ENCODE data around the gene ARSB. TPM values are rescaled to one million over a fixed set of nuclear protein-coding genes. Genes with fewer than 3 reads are reported as not detected.
A peak's percentile ranks its signal among the peaks of the same experiment; 100 is the strongest.

The ARSB gene
- total and polyA plus RNA-seq, 9 of the 15 experiments (the other 6 are each of a cell fraction or from before 2014, with no cell fraction given): 0.52 to 4.6 (median 2.4) TPM

DNA sequence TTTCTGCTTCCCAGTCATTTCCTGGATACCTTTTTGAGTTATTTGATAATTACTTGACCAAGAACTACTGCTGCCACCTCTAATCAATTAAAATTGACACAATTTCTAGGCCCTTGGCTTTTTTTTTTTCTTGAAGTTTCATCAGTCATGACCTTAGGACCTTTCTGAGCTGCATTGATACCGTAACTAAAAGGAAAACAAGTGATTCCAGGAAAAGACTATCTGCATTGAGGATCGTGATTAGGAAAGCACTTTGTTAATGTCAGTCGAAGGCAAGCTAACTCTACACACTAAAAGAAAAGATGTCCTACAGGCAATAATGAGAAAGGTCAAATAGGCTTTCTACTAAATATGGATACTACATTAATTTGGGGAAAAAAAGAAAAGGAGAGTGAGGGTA is 69.9 kb downstream of the ARSB start (continued):
- TF ChIP-seq, protein P1, sequence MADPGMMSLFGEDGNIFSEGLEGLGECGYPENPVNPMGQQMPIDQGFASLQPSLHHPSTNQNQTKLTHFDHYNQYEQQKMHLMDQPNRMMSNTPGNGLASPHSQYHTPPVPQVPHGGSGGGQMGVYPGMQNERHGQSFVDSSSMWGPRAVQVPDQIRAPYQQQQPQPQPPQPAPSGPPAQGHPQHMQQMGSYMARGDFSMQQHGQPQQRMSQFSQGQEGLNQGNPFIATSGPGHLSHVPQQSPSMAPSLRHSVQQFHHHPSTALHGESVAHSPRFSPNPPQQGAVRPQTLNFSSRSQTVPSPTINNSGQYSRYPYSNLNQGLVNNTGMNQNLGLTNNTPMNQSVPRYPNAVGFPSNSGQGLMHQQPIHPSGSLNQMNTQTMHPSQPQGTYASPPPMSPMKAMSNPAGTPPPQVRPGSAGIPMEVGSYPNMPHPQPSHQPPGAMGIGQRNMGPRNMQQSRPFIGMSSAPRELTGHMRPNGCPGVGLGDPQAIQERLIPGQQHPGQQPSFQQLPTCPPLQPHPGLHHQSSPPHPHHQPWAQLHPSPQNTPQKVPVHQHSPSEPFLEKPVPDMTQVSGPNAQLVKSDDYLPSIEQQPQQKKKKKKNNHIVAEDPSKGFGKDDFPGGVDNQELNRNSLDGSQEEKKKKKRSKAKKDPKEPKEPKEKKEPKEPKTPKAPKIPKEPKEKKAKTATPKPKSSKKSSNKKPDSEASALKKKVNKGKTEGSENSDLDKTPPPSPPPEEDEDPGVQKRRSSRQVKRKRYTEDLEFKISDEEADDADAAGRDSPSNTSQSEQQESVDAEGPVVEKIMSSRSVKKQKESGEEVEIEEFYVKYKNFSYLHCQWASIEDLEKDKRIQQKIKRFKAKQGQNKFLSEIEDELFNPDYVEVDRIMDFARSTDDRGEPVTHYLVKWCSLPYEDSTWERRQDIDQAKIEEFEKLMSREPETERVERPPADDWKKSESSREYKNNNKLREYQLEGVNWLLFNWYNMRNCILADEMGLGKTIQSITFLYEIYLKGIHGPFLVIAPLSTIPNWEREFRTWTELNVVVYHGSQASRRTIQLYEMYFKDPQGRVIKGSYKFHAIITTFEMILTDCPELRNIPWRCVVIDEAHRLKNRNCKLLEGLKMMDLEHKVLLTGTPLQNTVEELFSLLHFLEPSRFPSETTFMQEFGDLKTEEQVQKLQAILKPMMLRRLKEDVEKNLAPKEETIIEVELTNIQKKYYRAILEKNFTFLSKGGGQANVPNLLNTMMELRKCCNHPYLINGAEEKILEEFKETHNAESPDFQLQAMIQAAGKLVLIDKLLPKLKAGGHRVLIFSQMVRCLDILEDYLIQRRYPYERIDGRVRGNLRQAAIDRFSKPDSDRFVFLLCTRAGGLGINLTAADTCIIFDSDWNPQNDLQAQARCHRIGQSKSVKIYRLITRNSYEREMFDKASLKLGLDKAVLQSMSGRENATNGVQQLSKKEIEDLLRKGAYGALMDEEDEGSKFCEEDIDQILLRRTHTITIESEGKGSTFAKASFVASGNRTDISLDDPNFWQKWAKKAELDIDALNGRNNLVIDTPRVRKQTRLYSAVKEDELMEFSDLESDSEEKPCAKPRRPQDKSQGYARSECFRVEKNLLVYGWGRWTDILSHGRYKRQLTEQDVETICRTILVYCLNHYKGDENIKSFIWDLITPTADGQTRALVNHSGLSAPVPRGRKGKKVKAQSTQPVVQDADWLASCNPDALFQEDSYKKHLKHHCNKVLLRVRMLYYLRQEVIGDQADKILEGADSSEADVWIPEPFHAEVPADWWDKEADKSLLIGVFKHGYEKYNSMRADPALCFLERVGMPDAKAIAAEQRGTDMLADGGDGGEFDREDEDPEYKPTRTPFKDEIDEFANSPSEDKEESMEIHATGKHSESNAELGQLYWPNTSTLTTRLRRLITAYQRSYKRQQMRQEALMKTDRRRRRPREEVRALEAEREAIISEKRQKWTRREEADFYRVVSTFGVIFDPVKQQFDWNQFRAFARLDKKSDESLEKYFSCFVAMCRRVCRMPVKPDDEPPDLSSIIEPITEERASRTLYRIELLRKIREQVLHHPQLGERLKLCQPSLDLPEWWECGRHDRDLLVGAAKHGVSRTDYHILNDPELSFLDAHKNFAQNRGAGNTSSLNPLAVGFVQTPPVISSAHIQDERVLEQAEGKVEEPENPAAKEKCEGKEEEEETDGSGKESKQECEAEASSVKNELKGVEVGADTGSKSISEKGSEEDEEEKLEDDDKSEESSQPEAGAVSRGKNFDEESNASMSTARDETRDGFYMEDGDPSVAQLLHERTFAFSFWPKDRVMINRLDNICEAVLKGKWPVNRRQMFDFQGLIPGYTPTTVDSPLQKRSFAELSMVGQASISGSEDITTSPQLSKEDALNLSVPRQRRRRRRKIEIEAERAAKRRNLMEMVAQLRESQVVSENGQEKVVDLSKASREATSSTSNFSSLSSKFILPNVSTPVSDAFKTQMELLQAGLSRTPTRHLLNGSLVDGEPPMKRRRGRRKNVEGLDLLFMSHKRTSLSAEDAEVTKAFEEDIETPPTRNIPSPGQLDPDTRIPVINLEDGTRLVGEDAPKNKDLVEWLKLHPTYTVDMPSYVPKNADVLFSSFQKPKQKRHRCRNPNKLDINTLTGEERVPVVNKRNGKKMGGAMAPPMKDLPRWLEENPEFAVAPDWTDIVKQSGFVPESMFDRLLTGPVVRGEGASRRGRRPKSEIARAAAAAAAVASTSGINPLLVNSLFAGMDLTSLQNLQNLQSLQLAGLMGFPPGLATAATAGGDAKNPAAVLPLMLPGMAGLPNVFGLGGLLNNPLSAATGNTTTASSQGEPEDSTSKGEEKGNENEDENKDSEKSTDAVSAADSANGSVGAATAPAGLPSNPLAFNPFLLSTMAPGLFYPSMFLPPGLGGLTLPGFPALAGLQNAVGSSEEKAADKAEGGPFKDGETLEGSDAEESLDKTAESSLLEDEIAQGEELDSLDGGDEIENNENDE (IDR thresholded peaks at IDR 0.05; ENCODE audit: low read depth, low read length): no peak
- TF ChIP-seq ZSCAN29 (IDR thresholded peaks at IDR 0.05) (no peak), ARID1B (IDR thresholded peaks at IDR 0.05) (peak; percentile 52; the same call in 1 of the 2 replicates), MYNN (IDR thresholded peaks at IDR 0.05) (no peak), MYNN (CRISPR knock-in tag; IDR thresholded peaks at IDR 0.05) (no peak), CHD1 (IDR thresholded peaks at IDR 0.05; ENCODE audit: low read length) (no peak)
- TF ChIP-seq, protein P2, sequence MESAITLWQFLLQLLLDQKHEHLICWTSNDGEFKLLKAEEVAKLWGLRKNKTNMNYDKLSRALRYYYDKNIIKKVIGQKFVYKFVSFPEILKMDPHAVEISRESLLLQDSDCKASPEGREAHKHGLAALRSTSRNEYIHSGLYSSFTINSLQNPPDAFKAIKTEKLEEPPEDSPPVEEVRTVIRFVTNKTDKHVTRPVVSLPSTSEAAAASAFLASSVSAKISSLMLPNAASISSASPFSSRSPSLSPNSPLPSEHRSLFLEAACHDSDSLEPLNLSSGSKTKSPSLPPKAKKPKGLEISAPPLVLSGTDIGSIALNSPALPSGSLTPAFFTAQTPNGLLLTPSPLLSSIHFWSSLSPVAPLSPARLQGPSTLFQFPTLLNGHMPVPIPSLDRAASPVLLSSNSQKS (CRISPR knock-in tag; IDR thresholded peaks at IDR 0.05): no peak
- TF ChIP-seq, protein P3, sequence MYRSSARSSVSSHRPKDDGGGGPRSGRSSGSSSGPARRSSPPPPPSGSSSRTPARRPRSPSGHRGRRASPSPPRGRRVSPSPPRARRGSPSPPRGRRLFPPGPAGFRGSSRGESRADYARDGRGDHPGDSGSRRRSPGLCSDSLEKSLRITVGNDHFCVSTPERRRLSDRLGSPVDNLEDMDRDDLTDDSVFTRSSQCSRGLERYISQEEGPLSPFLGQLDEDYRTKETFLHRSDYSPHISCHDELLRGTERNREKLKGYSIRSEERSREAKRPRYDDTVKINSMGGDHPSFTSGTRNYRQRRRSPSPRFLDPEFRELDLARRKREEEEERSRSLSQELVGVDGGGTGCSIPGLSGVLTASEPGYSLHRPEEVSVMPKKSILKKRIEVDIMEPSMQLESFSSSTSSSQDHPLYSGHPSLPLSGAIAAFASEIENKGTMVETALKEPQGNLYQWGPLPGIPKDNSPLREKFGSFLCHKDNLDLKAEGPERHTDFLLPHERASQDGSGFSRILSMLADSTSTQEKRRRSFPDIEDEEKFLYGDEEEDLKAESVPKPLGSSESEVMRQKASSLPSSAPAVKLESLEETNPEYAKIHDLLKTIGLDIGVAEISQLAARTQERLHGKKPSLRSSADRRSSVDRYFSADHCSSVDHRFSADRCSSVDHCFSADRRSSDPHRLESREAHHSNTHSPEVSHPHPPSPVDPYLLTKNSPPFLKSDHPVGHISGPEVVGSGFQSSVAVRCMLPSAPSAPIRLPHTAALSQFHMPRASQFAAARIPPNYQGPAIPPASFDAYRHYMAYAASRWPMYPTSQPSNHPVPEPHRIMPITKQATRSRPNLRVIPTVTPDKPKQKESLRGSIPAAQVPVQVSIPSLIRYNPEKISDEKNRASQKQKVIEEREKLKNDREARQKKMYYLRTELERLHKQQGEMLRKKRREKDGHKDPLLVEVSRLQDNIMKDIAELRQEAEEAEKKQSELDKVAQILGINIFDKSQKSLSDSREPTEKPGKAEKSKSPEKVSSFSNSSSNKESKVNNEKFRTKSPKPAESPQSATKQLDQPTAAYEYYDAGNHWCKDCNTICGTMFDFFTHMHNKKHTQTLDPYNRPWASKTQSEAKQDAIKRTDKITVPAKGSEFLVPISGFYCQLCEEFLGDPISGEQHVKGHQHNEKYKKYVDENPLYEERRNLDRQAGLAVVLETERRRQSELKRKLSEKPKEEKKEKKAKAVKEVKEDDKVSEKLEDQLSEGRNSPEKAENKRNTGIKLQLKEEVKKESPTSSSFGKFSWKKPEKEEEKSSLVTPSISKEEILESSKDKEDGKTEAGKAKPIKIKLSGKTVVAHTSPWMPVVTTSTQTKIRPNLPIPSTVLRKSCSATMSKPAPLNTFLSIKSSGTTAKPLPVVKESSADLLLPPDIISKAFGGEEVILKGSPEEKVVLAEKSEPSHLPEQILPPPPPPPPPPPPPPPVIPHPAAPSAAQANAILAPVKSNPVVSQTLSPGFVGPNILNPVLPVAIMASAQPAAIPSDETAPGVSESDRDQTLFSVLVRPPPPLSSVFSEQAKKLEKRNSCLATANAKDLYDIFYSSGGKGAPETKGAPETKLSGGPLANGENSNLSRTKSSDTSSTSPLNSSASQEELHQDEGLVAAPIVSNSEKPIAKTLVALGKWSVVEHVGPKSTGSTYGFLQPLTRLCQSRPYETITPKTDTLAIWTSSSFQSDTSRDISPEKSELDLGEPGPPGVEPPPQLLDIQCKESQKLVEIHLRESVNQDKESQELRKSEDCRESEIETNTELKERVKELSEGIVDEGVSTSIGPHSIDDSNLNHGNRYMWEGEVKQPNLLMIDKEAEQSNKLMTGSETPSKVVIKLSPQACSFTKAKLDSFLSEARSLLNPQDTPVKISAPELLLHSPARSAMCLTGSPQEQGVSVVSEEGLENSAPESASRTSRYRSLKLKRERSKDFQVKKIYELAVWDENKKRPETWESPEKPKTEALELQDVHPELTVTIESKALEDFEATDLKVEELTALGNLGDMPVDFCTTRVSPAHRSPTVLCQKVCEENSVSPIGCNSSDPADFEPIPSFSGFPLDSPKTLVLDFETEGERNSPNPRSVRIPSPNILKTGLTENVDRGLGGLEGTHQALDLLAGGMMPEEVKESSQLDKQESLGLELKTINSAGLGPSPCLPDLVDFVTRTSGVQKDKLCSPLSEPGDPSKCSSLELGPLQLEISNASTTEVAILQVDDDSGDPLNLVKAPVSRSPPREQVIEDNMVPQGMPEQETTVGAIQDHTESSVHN (IDR thresholded peaks at IDR 0.05; ENCODE audit: borderline replicate concordance in 1 of 2, low read depth in 1 of 2): 0 out of 4 replicates have a peak, but pooled peaks of 1 of the 2 experiments have one; percentile 22

Measured in K562 (cell line).